Cardiac septum (tissue), 1 donor: ENCODE data around the gene SOWAHA. TPM values are rescaled to one million over a fixed set of nuclear protein-coding genes. Genes with fewer than 3 reads are reported as not detected.

Experiments
- DNase-seq: peaks from one replicate; pipeline ENCODE4 v3.0.0-alpha.2; 2020; ENCODE audit warnings: low spot score
- intact Hi-C: fragments of 100-400 bp; cut with DNase I; formaldehyde crosslinking; loops from one replicate; pipeline ENCODE4 v1.14.0; 2022
- total RNA-seq: library from RNA; stranded (reverse); fragmentation: NEBNext Ultra II Directional; extraction: Animal tissue kit (Norgen Biotek cat#: 25700); gene quantifications from one replicate; pipeline ENCODE4 v1.2.1, GENCODE V29; 2021
- donor health status: DM: no; HTN: no; CAD: no.

The SOWAHA gene
- total RNA-seq, 1 donor from 2014 or later: 0.08 TPM

GRCh38 chr5:132821791-132822190, 8.7 kb downstream of the SOWAHA start:
- no peak for DNase-seq
- intact Hi-C loops: loop anchor here (2.0 to 5.0 kb wide), 4 partner anchors 44 to 434 kb away; partner anchors contain the start of gene SEPTIN8

- intact Hi-C loops: loop anchor here (5.0 kb wide), 3 partner anchors 46 to 436 kb away; partner anchors contain the start of gene SEPTIN8
Measured at GRCh38 chr5:132822650-132823480, 9.8 kb downstream of the SOWAHA start.

GRCh38 chr5:132823481-132824050, 10.5 kb downstream of the SOWAHA start:
- intact Hi-C loops: loop anchor here (5.0 kb wide), 3 partner anchors 46 to 436 kb away; partner anchors contain the start of gene SEPTIN8
- DNase-seq: no peak

More at GRCh38 chr5:132822650-132823480, 9.8 kb downstream of the SOWAHA start:
- no peak for DNase-seq

GRCh38 chr5:132824426-132824825, 11.3 kb downstream of the SOWAHA start:
- DNase-seq: no peak
- intact Hi-C loops: loop anchor here (5.0 kb wide), 3 partner anchors 47 to 437 kb away; partner anchors contain the start of gene SEPTIN8

DNA sequence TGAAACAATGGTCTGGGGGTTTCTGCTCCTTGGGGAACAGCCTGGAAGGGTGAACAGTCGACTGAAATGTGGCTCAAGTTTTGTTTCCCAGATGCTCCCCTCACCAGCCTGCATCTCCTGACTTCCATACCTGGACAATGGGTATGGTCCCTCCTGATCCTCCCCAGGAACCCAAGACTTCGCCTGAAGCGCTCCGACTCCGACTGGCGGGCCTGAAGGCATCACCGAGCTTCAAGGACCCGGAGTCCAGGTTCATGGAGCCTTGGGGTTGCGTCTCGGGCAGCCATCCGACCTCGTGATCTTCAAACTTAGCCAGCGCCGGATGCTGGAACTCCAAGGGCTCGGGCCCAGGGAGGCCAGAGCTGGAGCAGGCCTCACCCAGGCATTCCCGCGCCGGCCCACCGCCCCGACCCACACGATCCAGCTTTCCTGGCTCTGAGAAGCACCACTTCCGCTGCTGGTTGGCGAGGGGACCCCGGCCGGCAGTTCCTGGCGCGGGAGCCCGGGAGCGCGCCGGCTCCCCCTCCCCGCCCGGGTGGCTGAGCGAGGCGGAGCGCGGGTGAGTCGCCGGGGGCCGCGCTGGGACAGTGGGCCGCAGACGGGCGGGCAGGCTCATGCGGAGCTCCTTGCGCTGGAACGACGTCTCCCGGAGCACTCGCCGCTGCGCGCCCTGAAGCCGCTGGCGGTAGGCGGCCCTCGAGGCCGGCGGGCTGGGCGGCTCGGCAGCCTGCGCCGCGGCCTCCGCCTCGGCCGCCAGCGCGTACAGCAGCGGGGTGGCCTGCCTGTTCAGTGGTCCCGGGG, 12.1 kb downstream of the SOWAHA start:
- intact Hi-C loops: loop anchor here (5.0 kb wide), 1 partner anchor 137 kb away; the partner anchor contains the start of gene AFF4

DNA sequence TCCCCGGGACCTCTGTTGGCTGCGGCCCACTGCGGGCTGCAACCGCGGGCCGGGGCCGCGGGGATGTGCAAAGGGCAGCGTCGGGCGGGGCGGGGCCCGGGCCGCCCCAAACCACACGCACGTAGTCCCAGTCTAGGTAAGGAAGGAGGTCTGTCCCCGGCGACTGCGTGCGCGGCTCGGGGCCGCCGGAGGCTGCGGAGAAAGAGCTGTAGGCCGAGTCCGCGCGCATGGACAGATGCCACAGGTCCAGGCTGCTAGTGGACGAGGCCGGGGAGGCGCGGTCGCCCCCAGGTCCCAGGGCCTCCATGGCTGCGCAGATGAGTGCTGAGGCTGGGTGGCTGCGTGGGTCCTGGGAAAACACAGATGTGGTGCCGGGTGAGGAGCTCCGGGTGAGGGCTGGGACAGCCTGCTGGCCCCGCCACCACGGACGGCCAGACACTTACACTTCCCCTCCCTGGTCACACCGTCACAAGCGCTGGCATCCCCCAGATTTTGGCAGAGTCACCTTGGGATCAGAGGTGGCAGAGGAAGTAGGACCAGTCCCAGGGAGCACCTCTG, 12.8 kb downstream of the SOWAHA start:
- intact Hi-C loops: loop anchor here (5.0 kb wide), 1 partner anchor 136 kb away; the partner anchor contains the start of gene AFF4
- DNase-seq: no peak

More for the DNA sequence above, 12.1 kb downstream of the SOWAHA start:
- DNase-seq: no peak

- intact Hi-C loops: loop anchor here (5.0 kb wide), 1 partner anchor 136 kb away; the partner anchor contains the start of gene AFF4
- DNase-seq: no peak
Measured at GRCh38 chr5:132826424-132827082, 13.5 kb downstream of the SOWAHA start.

DNA sequence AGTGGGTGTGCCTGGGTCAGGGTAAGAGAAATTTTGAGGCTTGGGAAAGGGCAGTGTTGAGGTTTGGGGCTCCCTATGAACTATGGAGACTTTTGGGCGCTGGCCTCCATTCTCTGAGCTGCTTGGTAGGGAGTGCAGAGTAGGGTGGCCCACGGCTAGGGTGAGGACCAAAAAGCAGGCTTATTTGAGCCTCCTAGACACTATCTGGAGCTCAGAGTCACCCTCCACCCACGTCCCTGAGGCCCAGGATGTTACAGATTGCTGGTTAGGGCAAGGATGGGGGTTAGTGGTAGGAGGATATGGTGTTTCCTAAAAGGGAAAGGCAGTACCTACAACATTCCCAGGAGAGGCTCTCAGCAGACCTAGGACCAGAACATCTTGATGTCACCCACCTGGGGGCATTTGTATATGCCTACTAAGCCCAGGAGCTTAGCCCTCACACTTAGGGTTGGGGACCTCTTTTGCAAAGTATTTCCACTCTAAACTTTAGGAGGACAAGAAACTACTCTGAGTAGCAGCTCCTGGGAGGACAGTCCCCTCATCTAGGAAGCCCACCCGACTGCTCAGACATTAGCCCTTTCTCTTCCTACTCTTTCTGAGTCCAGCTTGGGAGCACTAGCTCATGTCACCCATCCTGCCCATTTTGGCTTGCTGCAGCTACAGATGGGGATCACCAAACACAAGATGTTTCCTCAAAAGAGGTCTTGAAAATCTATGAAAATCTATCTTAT, 15.0 kb downstream of the SOWAHA start:
- intact Hi-C loops: loop anchor here (5.0 kb wide), 1 partner anchor 134 kb away; the partner anchor contains the start of gene AFF4

DNA sequence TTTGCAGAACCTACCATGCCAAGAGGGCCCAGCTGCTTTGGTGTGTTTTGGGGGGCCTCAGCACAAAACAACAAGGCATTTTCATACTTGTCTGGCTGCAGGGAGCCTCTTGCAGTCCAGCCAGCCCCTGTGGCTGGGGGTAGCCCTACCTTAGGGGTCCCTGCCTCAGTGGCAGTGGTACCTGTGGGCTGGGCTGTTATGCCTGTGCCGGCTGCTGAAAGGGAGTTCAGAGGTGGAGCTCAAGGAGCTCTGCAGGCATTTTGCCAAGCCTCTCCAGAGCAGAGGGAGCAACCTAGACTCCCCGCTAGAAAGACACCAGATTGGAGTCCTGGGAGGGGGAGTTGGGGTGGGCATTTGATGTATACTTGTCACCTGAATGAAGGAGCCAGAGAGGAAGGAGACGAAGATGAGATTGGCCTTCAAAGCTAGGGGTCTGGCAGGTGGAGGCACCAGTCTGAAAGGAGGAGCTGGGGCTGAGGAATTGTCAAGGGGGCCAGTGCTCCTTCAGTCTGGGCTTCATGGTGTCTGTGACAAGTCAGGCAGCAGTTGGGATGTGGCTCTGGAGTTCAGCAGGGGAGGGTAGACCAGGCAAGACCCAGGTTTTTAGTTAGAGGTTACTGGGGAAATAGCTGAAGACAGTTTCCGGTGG, 15.9 kb downstream of the SOWAHA start:
- no peak for DNase-seq
- intact Hi-C loops: loop anchor here (5.0 kb wide), 1 partner anchor 133 kb away; the partner anchor contains the start of gene AFF4

More for the DNA sequence above, 15.0 kb downstream of the SOWAHA start:
- DNase-seq: no peak

DNA sequence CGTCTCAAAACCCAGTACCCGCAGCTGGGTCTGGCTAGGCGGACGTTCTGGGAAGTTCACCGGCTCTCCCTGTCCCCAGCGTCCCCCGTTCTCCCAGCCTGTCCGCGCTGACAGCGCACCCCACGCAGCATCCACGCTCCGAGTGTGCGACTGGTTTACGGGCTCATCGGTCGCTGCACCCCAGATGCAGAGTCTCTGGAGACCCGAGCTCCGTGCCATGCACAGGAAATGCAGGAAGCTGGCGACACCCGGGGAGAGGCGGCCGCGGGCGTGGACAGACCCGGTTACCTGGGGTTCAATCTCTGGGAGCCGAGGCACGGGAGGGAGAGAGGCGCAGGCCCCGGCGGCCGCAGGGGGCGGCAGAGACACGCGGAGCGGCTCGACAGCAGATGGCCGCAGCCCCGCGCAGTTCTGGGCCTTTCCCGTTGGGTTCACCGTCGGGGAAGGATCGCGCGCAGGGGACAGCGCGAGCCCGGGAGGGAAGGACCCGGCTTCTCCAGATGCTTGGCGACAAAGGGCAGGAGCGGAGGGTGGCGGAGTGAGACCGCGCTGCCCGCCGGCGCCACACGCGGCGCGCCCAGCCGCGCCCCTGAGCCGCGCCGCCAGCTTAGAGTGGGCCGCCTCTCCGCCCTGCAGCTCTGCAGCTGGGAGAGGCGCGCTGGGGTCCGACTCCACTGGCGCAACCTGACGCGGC, 16.8 kb downstream of the SOWAHA start:
- intact Hi-C loops: loop anchor here (1.0 to 5.0 kb wide), 3 partner anchors 37 to 132 kb away; partner anchors contain the start of genes AFF4, GDF9 and UQCRQ

GRCh38 chr5:132830436-132831094, 17.5 kb downstream of the SOWAHA start, which contains the start of gene SHROOM1:
Gene SHROOM1, minus strand, starts transcription at chr5:132830647. Its CDS starts 4,507 bp downstream, at chr5:132826140.
- intact Hi-C loops: loop anchor here (1.0 to 2.0 kb wide), 2 partner anchors 36 to 53 kb away; partner anchors contain the start of genes GDF9 and UQCRQ

More for the DNA sequence above, 16.8 kb downstream of the SOWAHA start:
- DNase-seq: peak; percentile 89

DNA sequence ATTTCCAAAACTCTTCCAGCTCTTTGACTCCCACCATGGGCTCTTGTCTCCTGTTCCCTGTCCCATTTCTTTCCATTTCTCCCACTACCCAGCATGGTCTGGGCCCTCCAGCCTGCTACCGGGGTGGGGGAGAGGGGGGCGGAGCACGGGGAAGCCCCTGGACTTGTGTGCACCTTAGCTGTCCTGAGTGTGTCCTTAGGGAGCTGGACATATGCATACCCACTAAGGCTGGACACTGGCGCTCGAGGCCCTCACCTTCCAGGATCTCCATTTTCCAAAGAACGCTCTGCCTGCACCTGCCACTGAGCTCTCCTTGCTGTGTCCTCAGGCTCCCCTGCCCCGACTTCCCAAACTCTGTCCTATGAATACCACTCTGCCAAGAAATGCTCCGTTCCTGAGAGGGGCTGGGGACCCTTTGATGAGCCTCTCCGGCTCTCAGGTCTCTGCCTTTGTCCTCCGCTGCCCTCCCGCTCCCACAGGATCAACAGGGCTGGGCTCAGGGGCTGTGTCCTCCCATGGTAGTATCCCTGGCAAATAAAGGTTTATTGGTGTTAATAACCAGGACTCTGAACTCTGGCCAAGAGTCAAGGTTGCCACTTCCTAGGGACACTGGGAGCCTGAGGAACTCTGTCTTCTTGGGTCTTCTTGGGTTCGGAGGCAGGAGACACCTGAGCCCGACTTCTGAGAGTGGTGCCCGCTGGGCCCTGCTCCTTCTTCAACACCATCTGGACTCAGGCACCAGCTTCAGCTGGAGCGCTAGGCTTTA, 18.2 kb downstream of the SOWAHA start:
- no peak for DNase-seq
- intact Hi-C loops: loop anchor here (2.0 kb wide), 1 partner anchor 36 kb away; the partner anchor contains the start of genes GDF9 and UQCRQ

More at GRCh38 chr5:132830436-132831094, 17.5 kb downstream of the SOWAHA start, which contains the start of gene SHROOM1:
- peak; percentile 82 for DNase-seq

DNA sequence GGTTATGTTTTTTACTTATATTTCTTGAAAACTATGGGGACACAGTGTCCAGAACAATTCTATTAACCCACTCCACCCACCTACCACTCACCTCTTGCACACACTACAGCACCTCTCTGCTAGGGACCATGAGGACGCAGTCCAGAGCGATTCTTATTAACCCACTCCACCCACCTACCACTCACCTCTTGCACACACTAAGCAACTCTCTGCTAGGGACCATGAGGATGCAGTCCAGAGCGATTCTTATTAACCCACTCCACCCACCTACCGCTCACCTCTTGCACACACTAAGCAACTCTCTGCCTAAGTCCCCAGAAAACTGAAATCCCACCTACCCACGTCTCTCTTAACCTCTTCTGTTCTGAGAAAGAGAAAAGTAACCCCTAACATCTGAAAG, 19.5 kb downstream of the SOWAHA start:
- intact Hi-C loops: no loop called here

GRCh38 chr5:132834057-132834456, 21.0 kb downstream of the SOWAHA start:
- intact Hi-C loops: no loop called here

More for the DNA sequence above, 19.5 kb downstream of the SOWAHA start:
- no peak for DNase-seq

DNA sequence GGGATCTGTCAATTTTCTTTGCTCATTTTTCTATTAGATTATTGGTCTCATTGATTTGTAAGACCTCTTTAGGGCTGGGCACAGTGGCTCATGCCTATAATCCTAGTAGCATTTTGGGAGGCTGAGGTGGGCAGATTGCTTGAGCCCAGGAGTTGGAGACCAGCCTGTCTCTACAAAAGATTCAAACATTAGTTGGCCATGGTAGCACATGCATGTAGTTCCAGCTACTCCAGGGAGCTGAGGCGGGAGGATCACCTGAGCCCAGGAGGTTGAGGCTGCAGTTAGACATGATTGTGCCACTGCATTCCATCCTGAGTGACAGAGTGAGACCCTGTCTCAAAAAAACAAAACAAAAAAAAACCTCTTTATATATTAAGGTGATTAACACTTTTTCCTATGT, 23.8 kb downstream of the SOWAHA start:
- intact Hi-C loops: no loop called here
- DNase-seq: no peak

More at GRCh38 chr5:132834057-132834456, 21.0 kb downstream of the SOWAHA start:
- DNase-seq: no peak
